K562 (cell line): ENCODE data around the gene ARHGAP15. TPM values are rescaled to one million over a fixed set of nuclear protein-coding genes. Genes with fewer than 3 reads are reported as not detected.

Experiments
- ATAC-seq: fragments of 200-7000 bp; cut with Tn5 transposase; 3 replicates; pipeline ENCODE4 v1.9.1; 2020; ENCODE audit warnings: moderate library complexity
- BruUV-seq: library from RNA; stranded (reverse); fragments of 400-500 nt; replicated peaks from 2 replicates; lab custom pipeline; 2021; lab: Mats Ljungman, UMichigan
- CTCF ChIA-PET: fragments of 300-600 bp; formaldehyde crosslinking; extraction: SDS; loops from one replicate; lab custom pipeline; 2021; ENCODE audit warnings: low intra/inter-chr PET ratio; lab: Yijun Ruan, JAX
- POLR2A ChIA-PET: fragments of 300-600, 350-650 bp; sonication (Branson Sonifier 250); formaldehyde crosslinking; extraction: SDS; loops from one replicate; lab custom pipeline; 2021; ENCODE audit warnings: antibody characterized with exemption, inconsistent platforms; lab: Yijun Ruan, JAX
- DNase-seq, 4 experiments: peaks; one replicate each; pipeline versions ENCODE4 v3.0.0 to v3.0.0-alpha.2; 2011 to 2018; ENCODE audit warnings: low spot score in 3 of 4, mixed read lengths in 3 of 4; ENCODE audit errors: extremely low read depth in 1 of 4
- FAIRE-seq: peaks from 2 replicates; lab custom pipeline; 2011; peaks lifted over from hg19 to GRCh38; lab: Jason Lieb, UNC
- H2AFZ ChIP-seq: 2 replicates; pipeline ENCODE4 v1.6.0; 2011; ENCODE audit warnings: low read depth, low read length, control low read depth, inconsistent platforms
- H3K27ac ChIP-seq: fragments of 200-600 bp; 3 replicates; pipeline ENCODE4 v1.8.0; 2011; ENCODE audit warnings: low read depth, mild to moderate bottlenecking, control low read depth, inconsistent platforms, low read length, moderate library complexity, mixed read lengths; ENCODE audit errors: extremely low read depth
- H3K27me3 ChIP-seq, 2 experiments: fragments of 300-600 bp in 1 of 2; 2 replicates in 1 of 2; 3 replicates in 1 of 2; pipeline versions ENCODE4 v1.6.0 to v1.8.0; 2011; ENCODE audit warnings: inconsistent platforms in 2 of 2, low read length in 2 of 2, mild to moderate bottlenecking in 1 of 2, mixed read lengths in 1 of 2, moderate library complexity in 1 of 2; ENCODE audit not compliant: control insufficient read depth in 2 of 2, insufficient read depth in 2 of 2
- H3K36me3 ChIP-seq: fragments of 300-600 bp; 3 replicates; pipeline ENCODE4 v1.8.0; 2011; ENCODE audit warnings: mild to moderate bottlenecking, low read length, inconsistent platforms; ENCODE audit not compliant: control insufficient read depth, insufficient read depth
- H3K4me1 ChIP-seq, 2 experiments: fragments of 200-600 bp in 1 of 2; replicated peaks in 1 of 2; 2 replicates in 1 of 2; 3 replicates in 1 of 2; pipeline versions ENCODE4 v1.5.1 to v1.8.0; 2011; ENCODE audit warnings: inconsistent platforms in 2 of 2, low read length in 2 of 2, mild to moderate bottlenecking in 1 of 2, mixed read lengths in 1 of 2, moderate library complexity in 1 of 2; ENCODE audit not compliant: control insufficient read depth in 2 of 2, insufficient read depth in 2 of 2
- H3K4me2 ChIP-seq: 2 replicates; pipeline ENCODE4 v1.6.1; 2011; ENCODE audit warnings: low read length, control low read depth, inconsistent platforms, mixed read lengths; ENCODE audit not compliant: insufficient read depth
- H3K4me3 ChIP-seq: fragments of 200-600 bp; sonication (generic), shearing (Covaris generic); 2 replicates; pipeline ENCODE4 v1.5.1; 2016; ENCODE audit warnings: control low read depth, inconsistent platforms
- H3K79me2 ChIP-seq: fragments of 200-600 bp; 3 replicates; pipeline ENCODE4 v1.8.0; 2011; ENCODE audit warnings: low read length, inconsistent platforms; ENCODE audit not compliant: control insufficient read depth, insufficient read depth
- H3K9ac ChIP-seq, 2 experiments: 2 replicates each; pipeline versions ENCODE4 v1.6.0 to v1.6.1; 2011; ENCODE audit warnings: low read depth in 2 of 2, low read length in 2 of 2, control low read depth in 1 of 2, inconsistent platforms in 1 of 2, mild to moderate bottlenecking in 1 of 2, mixed read lengths in 1 of 2; ENCODE audit not compliant: insufficient read depth in 1 of 2
- H3K9me1 ChIP-seq: one replicate; pipeline ENCODE4 v1.6.0; 2011; ENCODE audit warnings: inconsistent platforms, mild to moderate bottlenecking, low read length, moderate library complexity; ENCODE audit not compliant: control insufficient read depth, insufficient read depth
- H3K9me3 ChIP-seq: replicated peaks from 2 replicates; pipeline ENCODE4 v1.5.1; 2011; ENCODE audit warnings: low read depth, low read length, inconsistent platforms; ENCODE audit not compliant: control insufficient read depth, insufficient read depth
- H4K20me1 ChIP-seq: replicated peaks from 2 replicates; pipeline ENCODE4 v1.6.1; 2011; ENCODE audit warnings: low read length, inconsistent platforms, mixed read lengths; ENCODE audit not compliant: control insufficient read depth, insufficient read depth
- EP300 ChIP-seq: IDR thresholded peaks from 2 replicates; pipeline ENCODE4 v1.6.1; 2012; ENCODE audit warnings: low read length, improper control_type of control experiment
- LCOR ChIP-seq: sonication (generic); formaldehyde crosslinking; IDR thresholded peaks from 2 replicates; pipeline ENCODE4 v1.8.0; 2022; ENCODE audit warnings: mild to moderate bottlenecking, missing genetic modification reagents
- SIRT6 ChIP-seq: IDR thresholded peaks from one replicate; pipeline ENCODE4 v1.6.1; 2012; ENCODE audit warnings: low read depth, mild to moderate bottlenecking, control low read depth, inconsistent platforms, low read length, moderate library complexity
- TSC22D4 ChIP-seq: fragments of 450-650 bp; IDR thresholded peaks from 2 replicates; pipeline ENCODE4 v1.6.1; 2016; ENCODE audit warnings: missing genetic modification characterization, missing biosample characterization, control low read depth
- ZBTB1 ChIP-seq: sonication (generic); formaldehyde crosslinking; IDR thresholded peaks from 2 replicates; pipeline ENCODE4 v1.8.1; 2023; ENCODE audit warnings: missing genetic modification reagents, low read depth, mild to moderate bottlenecking, borderline replicate concordance
- ZNF347 ChIP-seq: fragments of 450-650 bp; formaldehyde crosslinking; IDR thresholded peaks from 2 replicates; pipeline ENCODE4 v1.4.0; 2020; ENCODE audit warnings: low read depth, mild to moderate bottlenecking, moderate library complexity
- ZNF639 ChIP-seq, 2 experiments: fragments of 200-800 bp in 1 of 2; sonication (Bioruptor generic) in 1 of 2; sonication (generic) in 1 of 2; formaldehyde crosslinking in 1 of 2; IDR thresholded peaks in 1 of 2; conservative IDR thresholded peaks in 1 of 2; 2 replicates each; pipeline versions ENCODE4 v1.5.0 to v1.6.1; 2016 to 2020; ENCODE audit warnings: missing compliant biosample characterization in 1 of 2, missing genetic modification characterization in 1 of 2, missing genetic modification reagents in 1 of 2
- ZSCAN29 ChIP-seq: fragments of 450-650 bp; IDR thresholded peaks from 2 replicates; pipeline ENCODE4 v1.6.1; 2017
- WGBS: fragments of 100-300 bp; shearing (Covaris generic); methylation state at CpG from one replicate; pipeline ENCODE4 v1.1.6; 2016; ENCODE audit warnings: low coverage, mixed read lengths; ENCODE audit not compliant: insufficient coverage; ENCODE audit errors: missing lambda C conversion rate; 5-methylcytosine and 5-hydroxymethylcytosine counted together
- in situ Hi-C: fragments of 300-500 bp; cut with MboI; formaldehyde crosslinking; loops from 4 replicates; pipeline ENCODE4 v1.15.0; 2018; ENCODE audit warnings: inconsistent platforms, mixed read lengths
- intact Hi-C: fragments of 100-400 bp; cut with micrococcal nuclease; formaldehyde crosslinking; loops from 2 replicates; pipeline ENCODE4 v1.14.2; 2022
- polyA plus RNA-seq, 8 experiments: library from polyadenylated mRNA; depleted of rRNA in 4 of 8; stranded (reverse) in 5 of 8; unstranded in 3 of 8; fragments of >200 nt; fragmentation: Nextera tagmentation in 2 of 8; fragmentation: Illumina TruSeq in 1 of 8; extraction: Ambion mirVana in 2 of 8; extraction: Trizol in 1 of 8; gene quantifications; 2 replicates each; pipeline versions ENCODE4 v1.2.1 to v1.2.3, GENCODE V29; 2011 to 2014; ENCODE audit warnings: inconsistent platforms in 1 of 8, missing spikeins in 1 of 8
- total RNA-seq, 7 experiments: library from RNA; depleted of rRNA in 6 of 7; stranded (reverse); fragments of >200 nt in 6 of 7; fragmentation: Illumina TruSeq in 2 of 7; extraction: Trizol in 2 of 7; gene quantifications; 2 replicates each; pipeline versions ENCODE4 v1.2.1 to v1.2.3, GENCODE V29; 2011 to 2021; ENCODE audit warnings: low replicate concordance in 1 of 7
- TF ChIP-seq, protein P1 (sequence below): sonication (generic); formaldehyde crosslinking; IDR thresholded peaks from 2 replicates; pipeline ENCODE4 v1.8.1; 2022; ENCODE audit warnings: missing genetic modification reagents

ARHGAP15 gene
- total and polyA plus RNA-seq, 9 of the 15 experiments (the other 6 are each of a cell fraction or from before 2014, with no cell fraction given), result 1.5 to 17.9 (median 7.9) TPM

- POLR2A ChIA-PET, result no interaction called here
Measured at GRCh38 chr2:143474586-143474985, 345.4 kb downstream of the ARHGAP15 start.

More at GRCh38 chr2:143474586-143474985, 345.4 kb downstream of the ARHGAP15 start:
- CTCF ChIA-PET, result no interaction called here
- DNase-seq (no peak), ATAC-seq (no peak), FAIRE-seq (no peak)
- intact Hi-C loops (no loop called here), in situ Hi-C loops (no loop called here)
- no peak overlapping the region for H3K27ac ChIP-seq
- no peak for TF ChIP-seq SIRT6
- TF ChIP-seq LCOR (CRISPR knock-in tag), result no peak
- no peak for TF ChIP-seq EP300
- TF ChIP-seq ZNF347 (CRISPR knock-in tag), result no peak
- TF ChIP-seq TSC22D4 (tag), result no peak
- no peak for TF ChIP-seq ZBTB1 (CRISPR knock-in tag)
- no peak for TF ChIP-seq ZSCAN29
- TF ChIP-seq, protein P1, sequence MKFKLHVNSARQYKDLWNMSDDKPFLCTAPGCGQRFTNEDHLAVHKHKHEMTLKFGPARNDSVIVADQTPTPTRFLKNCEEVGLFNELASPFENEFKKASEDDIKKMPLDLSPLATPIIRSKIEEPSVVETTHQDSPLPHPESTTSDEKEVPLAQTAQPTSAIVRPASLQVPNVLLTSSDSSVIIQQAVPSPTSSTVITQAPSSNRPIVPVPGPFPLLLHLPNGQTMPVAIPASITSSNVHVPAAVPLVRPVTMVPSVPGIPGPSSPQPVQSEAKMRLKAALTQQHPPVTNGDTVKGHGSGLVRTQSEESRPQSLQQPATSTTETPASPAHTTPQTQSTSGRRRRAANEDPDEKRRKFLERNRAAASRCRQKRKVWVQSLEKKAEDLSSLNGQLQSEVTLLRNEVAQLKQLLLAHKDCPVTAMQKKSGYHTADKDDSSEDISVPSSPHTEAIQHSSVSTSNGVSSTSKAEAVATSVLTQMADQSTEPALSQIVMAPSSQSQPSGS (CRISPR knock-in tag), result no peak
- TF ChIP-seq ZNF639 (CRISPR knock-in tag; conservative IDR thresholded peaks at IDR 0.05 in 1 of 2, IDR thresholded peaks at IDR 0.05 in 1 of 2), result no peak
- no peaks in the 10 kb centered on the region for H3K4me1 ChIP-seq
- no peaks in the 10 kb centered on the region for H3K27me3 ChIP-seq
- H3K9me1 ChIP-seq, result no peaks in the 10 kb centered on the region
- H4K20me1 ChIP-seq, result no peaks in the 10 kb centered on the region
- no peak overlapping the region for H3K4me3 ChIP-seq
- 33% methylated on average over 4 of the region's 4 CpGs for WGBS
- H3K4me2 ChIP-seq, result no peak overlapping the region
- H3K9me3 ChIP-seq, result no peaks in the 10 kb centered on the region
- H3K79me2 ChIP-seq, result no peaks in the 10 kb centered on the region
- no TSS peak for BruUV-seq
- no peak overlapping the region; the same call in 1 of the 2 replicates for H2AFZ ChIP-seq
- no peaks in the 10 kb centered on the region for H3K36me3 ChIP-seq
- no peak overlapping the region for H3K9ac ChIP-seq
